ENCODE measurements around the gene AQP11.

AQP11 gene

DNA sequence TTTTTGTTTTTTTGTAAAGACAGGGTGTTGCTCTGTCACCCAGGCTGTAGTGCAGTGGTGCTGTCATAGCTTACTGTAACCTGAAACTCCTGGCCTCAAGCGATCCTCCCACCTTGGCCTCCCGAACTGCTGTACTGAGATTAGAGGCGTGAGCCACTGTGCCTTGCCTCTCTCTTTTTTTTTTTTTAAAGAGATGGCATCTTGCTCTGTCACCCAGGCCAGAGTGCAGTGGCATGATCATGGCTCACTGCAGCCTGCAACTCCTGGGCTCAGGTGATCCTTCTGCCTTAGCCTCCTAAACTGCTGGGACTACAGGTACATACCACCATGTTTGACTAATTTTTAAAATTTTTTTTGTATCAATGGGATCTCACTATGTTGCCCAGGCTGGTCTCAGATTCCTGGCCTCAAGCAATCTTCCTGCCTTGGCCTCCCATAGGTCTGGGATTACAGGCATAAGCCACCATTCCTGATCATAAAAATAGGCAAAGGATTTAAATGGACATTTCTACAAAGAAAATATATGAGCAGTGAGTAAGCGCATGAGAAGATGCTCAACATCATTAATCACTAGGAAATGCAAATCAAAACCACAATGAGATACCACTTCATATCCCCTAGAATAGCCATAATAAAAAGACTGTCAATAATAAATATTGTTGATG lies 65.1 kb downstream of the AQP11 start:
- DNase-seq, result no peak
- Histone ChIP-seq H3K27ac (ENCODE audit: insufficient read depth, low read length, poor library complexity, severe bottlenecking) (no peak overlapping the region), H3K27me3 (replicated peaks; ENCODE audit: control insufficient read depth, insufficient read depth, low read length, poor library complexity, severe bottlenecking) (no peaks in the 10 kb centered on the region), H3K4me1 (ENCODE audit: control insufficient read depth, insufficient read depth, low read length, poor library complexity, severe bottlenecking) (no peaks in the 10 kb centered on the region), H3K4me3 (ENCODE audit: insufficient read depth, low read depth, low read length, poor library complexity, severe bottlenecking) (no peak overlapping the region), H3K9me3 (ENCODE audit: control insufficient read depth, low read length) (no peaks in the 10 kb centered on the region), H3K36me3 (ENCODE audit: control insufficient read depth, insufficient read depth, low read length) (no peaks in the 10 kb centered on the region)

- Histone ChIP-seq H3K27me3 (replicated peaks; ENCODE audit: control insufficient read depth, insufficient read depth, low read length, poor library complexity, severe bottlenecking) (no peaks in the 10 kb centered on the region), H3K9me3 (ENCODE audit: control insufficient read depth, low read length) (no peaks in the 10 kb centered on the region), H3K4me3 (ENCODE audit: insufficient read depth, low read depth, low read length, poor library complexity, severe bottlenecking) (no peak overlapping the region), H3K4me1 (ENCODE audit: control insufficient read depth, insufficient read depth, low read length, poor library complexity, severe bottlenecking) (no peaks in the 10 kb centered on the region), H3K36me3 (ENCODE audit: control insufficient read depth, insufficient read depth, low read length) (no peaks in the 10 kb centered on the region), H3K27ac (ENCODE audit: insufficient read depth, low read length, poor library complexity, severe bottlenecking) (no peak overlapping the region)
- no peak for DNase-seq
Observed at GRCh38 chr11:77656362-77656761, 66.6 kb downstream of the AQP11 start.

GRCh38 chr11:77658213-77659013 lies 68.7 kb downstream of the AQP11 start:
- H3K4me3 ChIP-seq (ENCODE audit: insufficient read depth, low read depth, low read length, poor library complexity, severe bottlenecking), result no peak overlapping the region
- no peak overlapping the region for H3K27ac ChIP-seq (ENCODE audit: insufficient read depth, low read length, poor library complexity, severe bottlenecking)
- no peak for DNase-seq
- H3K36me3 ChIP-seq (ENCODE audit: control insufficient read depth, insufficient read depth, low read length), result no peaks in the 10 kb centered on the region
- no peaks in the 10 kb centered on the region for H3K4me1 ChIP-seq (ENCODE audit: control insufficient read depth, insufficient read depth, low read length, poor library complexity, severe bottlenecking)
- H3K9me3 ChIP-seq (ENCODE audit: control insufficient read depth, low read length), result no peaks in the 10 kb centered on the region
- H3K27me3 ChIP-seq (replicated peaks; ENCODE audit: control insufficient read depth, insufficient read depth, low read length, poor library complexity, severe bottlenecking), result no peaks in the 10 kb centered on the region

All from effector memory CD4-positive, alpha-beta T cell (primary cell).